Coronary artery (tissue), 2 donors: ENCODE results near the gene PGGHG.

Source experiments
- DNase-seq: peaks from one replicate; pipeline ENCODE4 v3.0.0-alpha.2; 2017; ENCODE audit warnings: low spot score
- H3K27ac ChIP-seq, 2 donors: fragments of 200-600 bp; sonication (generic); one replicate each; pipeline ENCODE4 v1.5.1; 2016 to 2019
- H3K4me3 ChIP-seq: fragments of 200-600 bp; sonication (generic); 2 replicates; pipeline ENCODE4 v1.5.1; 2016; ENCODE audit warnings: mild to moderate bottlenecking, moderate library complexity
- TF ChIP-seq, protein P1 (sequence below): fragments of 200-600 bp; sonication (generic); IDR thresholded peaks from one replicate; pipeline ENCODE4 v1.5.1; 2019; ENCODE audit warnings: antibody characterized with exemption

Gene PGGHG

DNA sequence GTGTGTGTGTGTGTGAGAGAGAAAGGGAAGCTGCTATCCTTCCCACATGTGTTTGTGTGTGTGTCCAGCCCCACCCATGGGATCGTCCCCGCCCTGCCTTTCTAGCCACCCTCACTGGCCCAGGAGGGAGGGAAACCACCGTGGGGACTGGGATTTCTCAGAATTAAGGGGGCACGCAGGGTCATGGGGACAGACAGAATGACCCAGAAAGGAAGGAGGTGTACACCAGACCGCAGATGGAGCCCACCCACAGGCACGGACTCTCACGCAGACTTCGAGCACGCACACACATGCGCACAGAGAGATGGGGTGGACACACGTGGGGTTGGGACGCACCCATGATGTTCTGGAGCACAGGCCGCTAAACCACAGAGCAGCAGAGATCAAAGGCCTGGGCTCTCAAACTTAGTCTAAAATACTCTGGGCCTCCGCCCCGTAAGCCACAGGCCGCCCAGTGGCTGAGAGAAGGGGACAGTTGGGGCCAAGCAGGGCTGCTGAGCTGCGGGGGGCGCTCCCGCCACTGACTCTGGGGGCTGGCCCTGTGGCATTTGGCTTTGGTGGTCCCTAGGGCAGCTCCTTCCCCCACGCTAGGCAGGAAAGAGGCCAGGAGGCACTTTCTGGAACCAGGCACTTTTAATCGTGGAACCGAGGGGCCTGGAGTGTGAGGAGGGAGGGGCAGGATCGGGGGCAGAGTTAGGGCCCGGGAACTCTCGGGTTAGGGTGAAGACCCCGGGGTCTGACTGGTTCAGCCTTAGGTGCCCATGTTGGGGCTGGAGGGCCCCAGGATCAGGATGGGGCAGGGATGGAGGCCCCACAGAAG, 8.9 kb downstream of the PGGHG start:
- TF ChIP-seq, protein P1, sequence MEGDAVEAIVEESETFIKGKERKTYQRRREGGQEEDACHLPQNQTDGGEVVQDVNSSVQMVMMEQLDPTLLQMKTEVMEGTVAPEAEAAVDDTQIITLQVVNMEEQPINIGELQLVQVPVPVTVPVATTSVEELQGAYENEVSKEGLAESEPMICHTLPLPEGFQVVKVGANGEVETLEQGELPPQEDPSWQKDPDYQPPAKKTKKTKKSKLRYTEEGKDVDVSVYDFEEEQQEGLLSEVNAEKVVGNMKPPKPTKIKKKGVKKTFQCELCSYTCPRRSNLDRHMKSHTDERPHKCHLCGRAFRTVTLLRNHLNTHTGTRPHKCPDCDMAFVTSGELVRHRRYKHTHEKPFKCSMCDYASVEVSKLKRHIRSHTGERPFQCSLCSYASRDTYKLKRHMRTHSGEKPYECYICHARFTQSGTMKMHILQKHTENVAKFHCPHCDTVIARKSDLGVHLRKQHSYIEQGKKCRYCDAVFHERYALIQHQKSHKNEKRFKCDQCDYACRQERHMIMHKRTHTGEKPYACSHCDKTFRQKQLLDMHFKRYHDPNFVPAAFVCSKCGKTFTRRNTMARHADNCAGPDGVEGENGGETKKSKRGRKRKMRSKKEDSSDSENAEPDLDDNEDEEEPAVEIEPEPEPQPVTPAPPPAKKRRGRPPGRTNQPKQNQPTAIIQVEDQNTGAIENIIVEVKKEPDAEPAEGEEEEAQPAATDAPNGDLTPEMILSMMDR, result no peak
- Histone ChIP-seq H3K27ac (no peak overlapping the region), H3K4me3 (no peak overlapping the region)
- DNase-seq, result no peak

DNA sequence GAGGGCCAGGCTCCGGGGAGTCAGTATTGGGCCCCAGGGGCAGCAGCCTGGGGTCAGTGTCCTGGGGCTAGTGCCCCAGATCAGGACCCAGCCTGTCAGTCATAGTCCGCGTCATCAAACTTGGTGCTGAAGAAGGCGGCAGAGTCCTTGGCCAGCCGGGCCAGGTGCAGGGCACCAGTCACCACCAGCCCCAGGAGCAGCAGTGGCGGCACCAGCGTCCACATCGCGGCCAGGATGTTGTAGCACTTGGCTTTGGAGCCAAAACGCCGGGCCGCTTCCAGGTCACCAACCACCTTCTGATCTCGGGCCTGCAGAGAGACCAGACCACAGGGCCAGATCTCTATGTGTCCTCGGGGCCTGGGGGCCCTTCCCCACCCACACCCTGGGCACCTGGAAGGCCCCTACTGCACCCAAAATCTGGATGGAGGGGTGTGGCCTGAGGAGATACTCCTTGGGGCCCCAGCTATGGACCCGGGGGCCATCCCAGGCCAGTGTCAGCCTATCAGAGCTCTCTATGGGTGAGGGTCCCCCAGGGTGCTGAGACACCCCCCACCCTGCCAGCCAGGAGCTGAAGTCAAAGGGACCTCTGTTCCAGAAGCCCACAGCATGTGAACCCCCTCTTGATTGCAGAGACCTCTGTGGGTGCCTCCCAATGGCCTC, 9.6 kb downstream of the PGGHG start:
- no peak for DNase-seq
- H3K27ac ChIP-seq, result no peak overlapping the region
- H3K4me3 ChIP-seq, result no peak overlapping the region
- TF ChIP-seq, protein P1, result no peak

DNA sequence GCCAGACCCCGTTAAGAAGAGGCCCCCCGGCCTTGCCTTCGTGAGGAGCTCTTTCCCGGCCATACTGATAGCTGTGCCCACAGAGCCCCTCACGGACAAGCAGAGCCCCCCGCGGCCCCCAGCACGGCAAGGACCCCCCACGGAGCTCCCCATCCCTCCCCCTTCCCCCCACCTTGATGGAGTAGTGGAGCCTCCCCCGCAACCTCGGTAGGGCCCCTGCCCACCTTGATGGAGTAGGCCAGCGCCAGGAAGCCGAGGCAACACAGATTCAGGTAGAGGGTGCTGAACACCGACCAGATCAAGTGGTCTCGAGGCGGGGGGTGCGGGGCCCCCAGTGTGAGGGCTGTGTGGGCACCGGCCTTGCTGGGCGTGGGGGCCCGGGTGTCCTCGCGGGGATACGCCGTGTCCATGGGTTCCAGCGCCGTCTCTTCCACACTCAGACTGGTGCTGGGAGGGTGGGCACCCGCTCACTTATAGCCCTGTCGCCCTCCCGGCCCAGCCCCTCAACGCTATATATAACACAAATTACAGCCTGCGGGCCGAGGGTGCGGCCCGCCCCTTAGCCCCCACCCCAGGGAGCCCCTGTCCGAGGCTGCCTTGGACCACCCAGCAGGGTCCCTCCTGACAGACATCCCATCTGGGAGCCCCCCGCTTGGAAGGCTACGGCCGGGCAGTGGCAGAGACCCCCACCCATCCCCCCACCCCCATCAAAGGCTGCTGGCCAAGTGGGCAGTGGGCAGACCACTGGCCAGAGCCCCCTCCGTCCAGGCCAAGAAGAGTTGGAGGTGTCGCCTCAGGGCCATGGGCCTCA, 10.4 kb downstream of the PGGHG start, which contains the start of gene IFITM5:
Gene IFITM5 (minus strand): TSS at position 446 of the 811 bp plus-strand sequence. CDS start 36 bp downstream, at position 410.
- H3K27ac ChIP-seq, result no peak within 1 kb of the TSS
- TF ChIP-seq, protein P1, result no peak
- no peak within 1 kb of the TSS for H3K4me3 ChIP-seq
- no peak for DNase-seq

DNA sequence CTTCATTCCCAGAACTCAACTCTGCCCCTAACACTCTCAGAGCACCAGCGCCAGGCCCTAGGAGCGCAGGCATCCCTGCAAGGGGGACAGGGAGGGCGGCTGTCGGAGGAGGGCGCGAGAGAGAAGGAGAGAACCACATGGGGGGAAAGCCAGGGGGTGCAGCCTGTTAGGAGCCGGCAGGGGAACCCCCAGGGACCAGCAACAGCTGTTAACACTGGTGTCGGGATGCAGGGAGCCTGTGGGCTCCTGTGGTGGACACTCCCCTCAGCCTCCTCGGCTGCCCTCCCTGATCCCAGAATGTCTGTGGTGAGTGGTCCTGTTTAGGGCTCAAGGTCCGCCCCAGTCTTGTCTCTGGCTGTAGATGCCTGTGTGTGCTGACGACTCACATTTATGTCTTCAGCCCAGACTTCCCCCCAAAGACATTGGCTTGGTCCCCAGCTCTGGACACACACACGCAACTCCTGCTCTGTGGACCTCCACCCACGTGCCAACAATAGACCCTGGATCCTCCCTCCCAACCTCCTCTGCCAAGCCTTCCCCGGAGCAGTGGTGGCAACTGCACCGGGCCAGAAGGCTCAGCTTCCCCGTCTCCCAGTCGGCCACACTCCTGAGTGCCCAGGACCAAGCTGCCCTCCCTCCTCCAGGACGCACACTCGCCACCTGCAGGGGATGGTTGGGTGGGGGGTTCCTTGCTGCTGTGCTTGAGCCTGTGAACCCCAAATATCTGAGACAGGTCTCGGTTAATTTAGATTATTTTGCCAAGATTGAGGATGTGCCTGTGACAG, 11.2 kb downstream of the PGGHG start:
- H3K4me3 ChIP-seq, result no peak overlapping the region
- no peak overlapping the region for H3K27ac ChIP-seq
- no peak for DNase-seq
- TF ChIP-seq, protein P1, result no peak

DNA sequence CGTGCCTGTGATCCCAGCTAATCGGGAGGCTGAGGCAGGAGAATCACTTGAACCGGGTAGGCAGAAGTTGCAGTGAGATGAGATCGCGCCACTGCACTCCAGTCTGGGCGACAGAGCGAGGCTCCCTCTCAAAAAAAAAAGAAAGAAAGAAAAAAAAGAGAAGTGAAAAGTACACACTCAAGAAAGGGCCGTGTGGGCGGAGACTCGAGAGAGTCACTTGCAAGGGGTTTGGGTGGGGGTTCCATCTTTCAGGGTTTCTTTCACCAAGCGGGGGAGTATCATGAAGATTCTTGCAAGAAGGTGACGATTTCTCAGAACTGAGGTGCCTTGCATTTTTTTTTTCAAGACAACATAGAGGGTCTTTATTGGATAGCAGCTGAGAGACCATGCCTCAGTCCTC, 14.4 kb downstream of the PGGHG start:
- H3K27ac ChIP-seq, result no peak overlapping the region
- TF ChIP-seq, protein P1, result no peak
- DNase-seq, result no peak
- no peak overlapping the region for H3K4me3 ChIP-seq

DNA sequence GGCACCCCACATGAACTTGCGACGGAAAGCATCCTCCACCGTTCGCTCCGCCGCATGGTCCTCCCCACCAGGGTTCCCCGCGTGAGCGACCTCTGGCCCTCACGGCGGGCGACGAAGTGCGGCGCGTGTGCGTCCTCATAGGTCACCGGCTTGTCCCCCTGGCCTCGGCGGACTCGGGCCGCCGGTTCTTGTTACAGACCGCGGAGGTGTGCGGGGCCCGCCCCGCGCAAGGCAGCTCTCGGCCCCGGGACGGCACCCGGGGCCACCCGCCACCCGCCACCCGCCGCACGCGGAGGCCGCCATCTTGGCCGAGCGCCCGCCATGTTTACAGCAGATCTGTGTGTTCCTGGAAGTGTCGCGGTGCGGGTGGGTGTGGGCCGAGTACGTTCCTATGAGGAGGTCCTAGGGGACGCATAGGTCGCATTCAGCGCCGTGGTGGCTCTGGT, 15.2 kb downstream of the PGGHG start:
- TF ChIP-seq, protein P1, result no peak
- Histone ChIP-seq H3K4me3 (no peak overlapping the region), H3K27ac (no peak overlapping the region)
- DNase-seq, result no peak
